Mesenchymal stem cell (in vitro differentiated cells and primary cell): ENCODE results near the gene CD8A.

Source experiments
- DNase-seq: peaks from one replicate; pipeline ENCODE4 v3.0.0-alpha.2; 2013
- H2AFZ ChIP-seq: one replicate; pipeline ENCODE4 v1.6.1; 2013; ENCODE audit warnings: low read depth, mild to moderate bottlenecking, control low read depth, inconsistent platforms, low read length, moderate library complexity
- H2AK5ac ChIP-seq: 2 replicates; pipeline ENCODE4 v1.6.1; 2013; ENCODE audit warnings: low read length, moderate library complexity, mild to moderate bottlenecking, inconsistent platforms; ENCODE audit not compliant: severe bottlenecking
- H2BK120ac ChIP-seq: one replicate; pipeline ENCODE4 v1.6.1; 2013; ENCODE audit warnings: low read depth, mild to moderate bottlenecking, inconsistent platforms, low read length, moderate library complexity
- H2BK12ac ChIP-seq, 2 experiments: one replicate each; pipeline ENCODE4 v1.6.1; 2013; ENCODE audit warnings: inconsistent platforms in 2 of 2, low read length in 2 of 2, mild to moderate bottlenecking in 2 of 2, moderate library complexity in 2 of 2, control low read depth in 1 of 2
- H2BK15ac ChIP-seq: one replicate; pipeline ENCODE4 v1.6.1; 2013; ENCODE audit warnings: mild to moderate bottlenecking, low read depth, inconsistent platforms; ENCODE audit not compliant: poor library complexity, severe bottlenecking
- H2BK5ac ChIP-seq: 2 replicates; pipeline ENCODE4 v1.6.1; 2013; ENCODE audit warnings: low read depth, mild to moderate bottlenecking, low read length, control low read depth, inconsistent platforms; ENCODE audit not compliant: poor library complexity, severe bottlenecking
- H3K14ac ChIP-seq, 2 experiments: one replicate each; pipeline ENCODE4 v1.6.1; 2013; ENCODE audit warnings: inconsistent platforms in 2 of 2, low read length in 2 of 2, control low read depth in 1 of 2, mild to moderate bottlenecking in 1 of 2, moderate library complexity in 1 of 2
- H3K18ac ChIP-seq, 2 experiments: one replicate each; pipeline ENCODE4 v1.6.1; 2013; ENCODE audit warnings: inconsistent platforms in 2 of 2, low read length in 2 of 2, control low read depth in 1 of 2, low read depth in 1 of 2, mild to moderate bottlenecking in 1 of 2
- H3K23ac ChIP-seq, 2 experiments: one replicate each; pipeline ENCODE4 v1.6.1; 2013; ENCODE audit warnings: inconsistent platforms in 2 of 2, low read length in 2 of 2, mild to moderate bottlenecking in 2 of 2, moderate library complexity in 2 of 2, control low read depth in 1 of 2
- H3K27ac ChIP-seq: 2 replicates; pipeline ENCODE4 v1.5.1; 2013; ENCODE audit warnings: mild to moderate bottlenecking, moderate library complexity, low read length, control low read depth, inconsistent platforms; ENCODE audit not compliant: poor library complexity, severe bottlenecking
- H3K27me3 ChIP-seq, 2 experiments: 2 replicates each; pipeline versions ENCODE4 v1.6.1 to v1.7.0; 2013; ENCODE audit warnings: low read length in 2 of 2, mild to moderate bottlenecking in 2 of 2, moderate library complexity in 2 of 2, control low read depth in 1 of 2, inconsistent platforms in 1 of 2; ENCODE audit not compliant: control insufficient read depth in 1 of 2, insufficient read depth in 1 of 2
- H3K36me3 ChIP-seq, 2 experiments: 2 replicates each; pipeline versions ENCODE4 v1.6.1 to v1.7.0; 2013; ENCODE audit warnings: low read length in 2 of 2, control low read depth in 1 of 2, inconsistent platforms in 1 of 2, low read depth in 1 of 2, mild to moderate bottlenecking in 1 of 2; ENCODE audit not compliant: insufficient read depth in 2 of 2, control insufficient read depth in 1 of 2
- H3K4ac ChIP-seq, 2 experiments: one replicate each; pipeline ENCODE4 v1.6.1; 2013; ENCODE audit warnings: inconsistent platforms in 2 of 2, low read length in 2 of 2, mild to moderate bottlenecking in 2 of 2, moderate library complexity in 2 of 2, control low read depth in 1 of 2, low read depth in 1 of 2
- H3K4me1 ChIP-seq: 2 replicates; pipeline ENCODE4 v1.6.1; 2013; ENCODE audit warnings: low read depth, low read length, control low read depth; ENCODE audit not compliant: control insufficient read depth, insufficient read depth
- H3K4me2 ChIP-seq: 2 replicates; pipeline ENCODE4 v1.6.1; 2013; ENCODE audit warnings: low read length, mild to moderate bottlenecking, inconsistent platforms; ENCODE audit not compliant: poor library complexity, severe bottlenecking
- H3K4me3 ChIP-seq, 2 experiments: 2 replicates each; pipeline versions ENCODE4 v1.5.1 to v1.7.0; 2013; ENCODE audit warnings: low read length in 2 of 2, mild to moderate bottlenecking in 2 of 2, control low read depth in 1 of 2, low read depth in 1 of 2; ENCODE audit not compliant: insufficient read depth in 1 of 2
- H3K79me1 ChIP-seq: replicated peaks from 2 replicates; pipeline ENCODE4 v1.6.1; 2013; ENCODE audit warnings: mild to moderate bottlenecking, control low read depth, low read length, inconsistent platforms; ENCODE audit not compliant: poor library complexity, severe bottlenecking
- H3K9ac ChIP-seq: 2 replicates; pipeline ENCODE4 v1.7.0; 2013; ENCODE audit warnings: mild to moderate bottlenecking, low read length, moderate library complexity
- H3K9me3 ChIP-seq: 2 replicates; pipeline ENCODE4 v1.7.0; 2013; ENCODE audit warnings: mild to moderate bottlenecking, low read length; ENCODE audit not compliant: control insufficient read depth
- H4K8ac ChIP-seq: one replicate; pipeline ENCODE4 v1.6.1; 2013; ENCODE audit warnings: inconsistent platforms, mild to moderate bottlenecking, low read length, moderate library complexity
- H4K91ac ChIP-seq: one replicate; pipeline ENCODE4 v1.6.1; 2013; ENCODE audit warnings: mild to moderate bottlenecking, low read length, inconsistent platforms
- WGBS: methylation state at CpG from one replicate; pipeline ENCODE4 v1.1.7; 2013; ENCODE audit warnings: mixed read lengths; 5-methylcytosine and 5-hydroxymethylcytosine counted together

CD8A gene

DNA sequence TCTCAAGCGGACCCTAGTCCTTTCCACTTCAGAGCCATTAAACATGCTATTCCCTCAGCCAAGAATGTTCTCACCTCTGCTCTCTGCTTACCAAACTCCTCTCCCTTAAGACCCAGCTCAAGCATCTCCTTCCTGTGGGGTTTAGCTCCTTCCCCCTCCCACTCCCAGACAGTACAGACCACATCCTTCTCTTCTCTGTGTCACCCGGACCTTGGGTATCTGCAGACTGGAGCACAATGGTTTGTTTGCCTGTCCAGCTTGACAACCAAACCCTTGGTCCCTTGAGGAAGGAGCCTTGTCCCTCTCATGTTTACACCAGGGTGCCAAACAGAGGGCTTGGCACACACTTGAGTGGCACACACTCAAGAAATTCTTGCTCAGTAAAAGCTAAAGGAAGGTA, 4.1 kb upstream of the CD8A start:
- H3K9me3 ChIP-seq: peaks cover 22% of the 10 kb centered on the region
- no peak overlapping the region for H2BK12ac ChIP-seq
- no peak overlapping the region for H3K4me2 ChIP-seq
- H3K23ac ChIP-seq: no peak overlapping the region
- no peak overlapping the region for H2AFZ ChIP-seq
- H3K18ac ChIP-seq: no peak overlapping the region
- H3K27ac ChIP-seq: no peak overlapping the region
- H2BK5ac ChIP-seq: no peak overlapping the region
- no peak overlapping the region for H2BK15ac ChIP-seq
- no peaks in the 10 kb centered on the region for H3K79me1 ChIP-seq
- no peak for DNase-seq
- H2AK5ac ChIP-seq: no peak overlapping the region
- H3K36me3 ChIP-seq: no peaks in the 10 kb centered on the region
- no peak overlapping the region for H4K91ac ChIP-seq
- 82% methylated on average over 2 of the region's 2 CpGs for WGBS
- H2BK120ac ChIP-seq: no peak overlapping the region
- no peak overlapping the region for H3K14ac ChIP-seq
- H3K4ac ChIP-seq: no peak overlapping the region
- no peak overlapping the region for H4K8ac ChIP-seq
- no peak overlapping the region for H3K4me3 ChIP-seq
- H3K4me1 ChIP-seq: peaks cover 15% of the 10 kb centered on the region
- no peak overlapping the region for H3K9ac ChIP-seq
- peaks cover 50 to 59% of the 10 kb centered on the region in 2 experiments for H3K27me3 ChIP-seq

- 70% methylated on average over 4 of the region's 4 CpGs for WGBS
- Histone ChIP-seq H2AK5ac (no peak overlapping the region), H3K23ac (no peak overlapping the region), H3K4me1 (peaks cover 17% of the 10 kb centered on the region), H2BK12ac (no peak overlapping the region), H2BK15ac (no peak overlapping the region), H3K9ac (no peak overlapping the region), H2BK120ac (no peak overlapping the region), H3K4ac (no peak overlapping the region), H3K36me3 (no peaks in the 10 kb centered on the region), H3K4me2 (no peak overlapping the region), H3K27ac (no peak overlapping the region), H3K14ac (no peak overlapping the region), H2BK5ac (no peak overlapping the region), H2AFZ (no peak overlapping the region), H4K91ac (peak overlapping the region; percentile 15), H3K18ac (no peak overlapping the region), H3K4me3 (no peak overlapping the region), H3K9me3 (peaks cover 22% of the 10 kb centered on the region), H4K8ac (no peak overlapping the region), H3K79me1 (no peaks in the 10 kb centered on the region), H3K27me3 (peaks cover 61 to 71% of the 10 kb centered on the region in 2 experiments)
- DNase-seq: no peak
Measured at GRCh38 chr2:86793752-86794151, 3.0 kb upstream of the CD8A start.

GRCh38 chr2:86791573-86791972, 860 bp upstream of the CD8A start:
- no peak overlapping the region for H2AFZ ChIP-seq
- H4K91ac ChIP-seq: no peak overlapping the region
- peaks cover 12% of the 10 kb centered on the region for H3K9me3 ChIP-seq
- no peak overlapping the region for H2BK15ac ChIP-seq
- DNase-seq: no peak
- no peak overlapping the region for H3K9ac ChIP-seq
- no peak overlapping the region for H3K4ac ChIP-seq
- no peak overlapping the region for H3K27ac ChIP-seq
- no peak overlapping the region for H2BK12ac ChIP-seq
- peaks cover 17% of the 10 kb centered on the region for H3K4me1 ChIP-seq
- H3K4me2 ChIP-seq: no peak overlapping the region
- no peak overlapping the region for H3K4me3 ChIP-seq
- WGBS: 67% methylated on average over 7 of the region's 7 CpGs
- peaks cover 72 to 87% of the 10 kb centered on the region in 2 experiments for H3K27me3 ChIP-seq
- no peaks in the 10 kb centered on the region for H3K36me3 ChIP-seq
- no peak overlapping the region for H2BK5ac ChIP-seq
- H3K14ac ChIP-seq: no peak overlapping the region
- H4K8ac ChIP-seq: no peak overlapping the region
- no peak overlapping the region for H2AK5ac ChIP-seq
- peak overlapping the region in 1 of 2 experiments; percentile 35 for H3K23ac ChIP-seq
- no peak overlapping the region for H2BK120ac ChIP-seq
- H3K79me1 ChIP-seq: no peaks in the 10 kb centered on the region
- no peak overlapping the region for H3K18ac ChIP-seq

- Histone ChIP-seq H3K4me1 (peaks cover 17% of the 10 kb centered on the region), H3K9me3 (peaks cover 2% of the 10 kb centered on the region), H4K91ac (no peak overlapping the region), H3K23ac (no peak overlapping the region), H3K36me3 (no peaks in the 10 kb centered on the region), H3K4me2 (peak overlapping the region; percentile 50), H3K4me3 (no peak overlapping the region), H3K9ac (no peak overlapping the region), H2AFZ (no peak overlapping the region), H3K18ac (no peak overlapping the region), H2BK5ac (no peak overlapping the region), H3K79me1 (no peaks in the 10 kb centered on the region), H4K8ac (no peak overlapping the region), H2AK5ac (no peak overlapping the region), H3K14ac (no peak overlapping the region), H2BK15ac (no peak overlapping the region), H3K27ac (no peak overlapping the region), H3K4ac (no peak overlapping the region), H3K27me3 (peaks cover 80 to 93% of the 10 kb centered on the region in 2 experiments), H2BK120ac (no peak overlapping the region), H2BK12ac (no peak overlapping the region)
- DNase-seq: no peak
- WGBS: 17% methylated on average over 31 of the region's 40 CpGs
Measured at GRCh38 chr2:86790134-86790675, 508 bp downstream of the CD8A start.
